ENCODE measurements around the gene ELOVL1. TPM values are rescaled to one million over a fixed set of nuclear protein-coding genes. Genes with fewer than 3 reads are reported as not detected.
A peak's percentile ranks its signal among the peaks of the same experiment; 100 is the strongest.

Gene ELOVL1
- total RNA-seq, 1 donor from 2014 or later = 39.9 TPM

- Histone ChIP-seq H3K4me1 (no peaks in the 10 kb centered on the region), H3K9me3 (peaks cover 0 to 10% of the 10 kb centered on the region in 2 donors), H3K36me3 (no peaks in the 10 kb centered on the region), H3K27ac (no peak overlapping the region), H3K27me3 (no peaks in the 10 kb centered on the region), H3K4me3 (no peak overlapping the region)
- peak; percentile 25 to 70 for DNase-seq (ENCODE audit: low spot score in 2 of 2)
- intact Hi-C loops (cut with DNase I) = no loop called here
- TF ChIP-seq, protein P1, sequence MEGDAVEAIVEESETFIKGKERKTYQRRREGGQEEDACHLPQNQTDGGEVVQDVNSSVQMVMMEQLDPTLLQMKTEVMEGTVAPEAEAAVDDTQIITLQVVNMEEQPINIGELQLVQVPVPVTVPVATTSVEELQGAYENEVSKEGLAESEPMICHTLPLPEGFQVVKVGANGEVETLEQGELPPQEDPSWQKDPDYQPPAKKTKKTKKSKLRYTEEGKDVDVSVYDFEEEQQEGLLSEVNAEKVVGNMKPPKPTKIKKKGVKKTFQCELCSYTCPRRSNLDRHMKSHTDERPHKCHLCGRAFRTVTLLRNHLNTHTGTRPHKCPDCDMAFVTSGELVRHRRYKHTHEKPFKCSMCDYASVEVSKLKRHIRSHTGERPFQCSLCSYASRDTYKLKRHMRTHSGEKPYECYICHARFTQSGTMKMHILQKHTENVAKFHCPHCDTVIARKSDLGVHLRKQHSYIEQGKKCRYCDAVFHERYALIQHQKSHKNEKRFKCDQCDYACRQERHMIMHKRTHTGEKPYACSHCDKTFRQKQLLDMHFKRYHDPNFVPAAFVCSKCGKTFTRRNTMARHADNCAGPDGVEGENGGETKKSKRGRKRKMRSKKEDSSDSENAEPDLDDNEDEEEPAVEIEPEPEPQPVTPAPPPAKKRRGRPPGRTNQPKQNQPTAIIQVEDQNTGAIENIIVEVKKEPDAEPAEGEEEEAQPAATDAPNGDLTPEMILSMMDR (IDR thresholded peaks at IDR 0.05) = no peak
Observed at GRCh38 chr1:43329995-43330751, 37.6 kb downstream of the ELOVL1 start.

DNA sequence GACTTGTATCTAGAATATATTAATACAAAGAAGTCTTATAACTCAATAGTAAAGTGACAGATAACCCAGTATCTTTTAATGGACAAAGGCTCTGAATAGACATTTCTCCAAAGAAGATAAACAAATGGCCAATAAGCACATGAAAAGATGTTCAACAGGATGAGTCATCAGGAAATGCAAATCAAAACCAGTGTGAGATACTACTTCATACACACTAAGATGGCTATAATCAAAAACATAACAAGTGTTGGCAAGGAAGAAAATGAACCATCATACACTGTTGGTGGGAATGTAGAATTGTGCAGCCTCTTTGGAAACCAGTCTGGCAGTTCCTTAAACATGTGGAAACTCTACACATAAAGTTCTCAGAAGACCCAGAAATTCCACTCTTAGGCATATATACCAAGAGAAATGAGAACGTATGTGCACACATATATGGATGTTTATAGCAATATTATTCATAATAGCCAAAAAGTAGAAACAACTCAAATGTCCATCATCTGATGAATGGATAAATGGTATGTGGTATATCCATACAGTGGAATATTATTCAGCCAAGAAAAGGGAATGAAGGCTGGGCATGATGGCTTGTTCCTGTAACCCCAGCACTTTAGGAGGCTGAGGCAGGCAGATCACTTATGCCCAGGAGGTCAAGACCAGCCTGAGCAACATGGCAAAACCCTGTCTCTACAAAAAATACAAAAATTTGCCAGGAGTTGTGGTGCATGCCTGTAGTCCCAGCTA, 40.1 kb downstream of the ELOVL1 start:
- Histone ChIP-seq H3K4me3 (no peak overlapping the region), H3K27me3 (no peaks in the 10 kb centered on the region)
- intact Hi-C loops (cut with DNase I) = no loop called here

DNA sequence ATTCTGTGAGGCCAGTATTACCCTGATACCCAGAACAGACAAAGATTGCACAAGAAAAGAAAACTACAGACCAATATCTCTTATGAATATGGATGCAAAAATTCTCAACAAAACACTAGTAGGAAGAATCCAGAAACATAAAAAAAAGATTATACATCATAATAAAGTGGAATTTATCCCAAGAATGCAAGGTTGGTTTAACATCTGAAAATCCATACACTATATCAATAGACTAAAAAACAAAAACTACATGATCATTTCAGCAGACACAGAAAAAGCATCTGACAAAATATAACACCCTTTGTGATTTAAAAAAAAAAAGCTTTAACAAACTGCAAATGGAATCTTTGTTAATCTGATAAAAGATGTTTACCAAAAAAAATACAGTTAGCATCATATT, 42.4 kb downstream of the ELOVL1 start:
- no peak for DNase-seq (ENCODE audit: low spot score in 2 of 2)
- no peak overlapping the region for H3K27ac ChIP-seq
- H3K4me3 ChIP-seq = no peak overlapping the region
- TF ChIP-seq, protein P1 (IDR thresholded peaks at IDR 0.05) = no peak
- no peaks in the 10 kb centered on the region for H3K36me3 ChIP-seq
- intact Hi-C loops (cut with DNase I) = no loop called here
- H3K9me3 ChIP-seq = peaks cover 0 to 18% of the 10 kb centered on the region in 2 donors
- no peaks in the 10 kb centered on the region for H3K4me1 ChIP-seq
- no peaks in the 10 kb centered on the region for H3K27me3 ChIP-seq

More for the DNA sequence above, 40.1 kb downstream of the ELOVL1 start:
- no peak overlapping the region for H3K27ac ChIP-seq
- H3K9me3 ChIP-seq = peaks cover 0 to 18% of the 10 kb centered on the region in 2 donors
- H3K4me1 ChIP-seq = no peaks in the 10 kb centered on the region
- no peak for DNase-seq (ENCODE audit: low spot score in 2 of 2)
- no peaks in the 10 kb centered on the region for H3K36me3 ChIP-seq
- TF ChIP-seq, protein P1 (IDR thresholded peaks at IDR 0.05) = no peak

DNA sequence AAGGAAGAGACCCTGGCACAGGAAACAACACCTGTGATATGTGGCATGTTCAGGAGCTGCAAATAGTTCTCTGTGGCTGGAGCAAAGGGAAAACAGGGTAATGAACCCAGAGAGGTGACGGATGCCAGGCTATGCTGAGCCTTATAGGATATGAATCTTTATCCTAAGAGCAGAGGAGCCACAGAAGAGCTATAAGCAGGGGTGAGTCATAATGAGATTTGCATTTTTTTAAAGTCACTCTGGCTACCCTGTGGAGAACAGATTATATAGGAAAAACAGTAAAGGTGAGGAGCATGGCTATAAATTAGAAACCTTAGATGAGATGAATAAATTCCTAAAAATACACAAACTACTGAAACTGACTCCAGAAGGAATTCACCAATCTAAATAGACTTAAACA, 43.0 kb downstream of the ELOVL1 start:
- Histone ChIP-seq H3K27ac (no peak overlapping the region), H3K4me3 (no peak overlapping the region), H3K27me3 (no peaks in the 10 kb centered on the region), H3K4me1 (no peaks in the 10 kb centered on the region), H3K9me3 (peaks cover 0 to 18% of the 10 kb centered on the region in 2 donors), H3K36me3 (no peaks in the 10 kb centered on the region)
- no peak for DNase-seq (ENCODE audit: low spot score in 2 of 2)
- intact Hi-C loops (cut with DNase I) = no loop called here
- TF ChIP-seq, protein P1 (IDR thresholded peaks at IDR 0.05) = no peak

- Histone ChIP-seq H3K36me3 (no peaks in the 10 kb centered on the region), H3K27me3 (no peaks in the 10 kb centered on the region), H3K4me3 (no peak overlapping the region), H3K9me3 (peaks cover 0 to 18% of the 10 kb centered on the region in 2 donors), H3K27ac (no peak overlapping the region), H3K4me1 (no peaks in the 10 kb centered on the region)
- no peak for DNase-seq (ENCODE audit: low spot score in 2 of 2)
- TF ChIP-seq, protein P1 (IDR thresholded peaks at IDR 0.05) = no peak
- intact Hi-C loops (cut with DNase I) = no loop called here
Observed at GRCh38 chr1:43322506-43322905, 45.3 kb downstream of the ELOVL1 start.

All from ascending aorta (tissue), 2 donors.